ENCODE measurements around the gene GSTM1. TPM values are rescaled to one million over a fixed set of nuclear protein-coding genes. Genes with fewer than 3 reads are reported as not detected.

The GSTM1 gene
- total RNA-seq, 1 experiment from 2014 or later, result 15.4 TPM

- H3K9me3 Mint-ChIP-seq (ENCODE audit: low read depth, unreplicated experiment), result no peaks in the 10 kb centered on the region
- H3K4me1 Mint-ChIP-seq (ENCODE audit: low read depth, unreplicated experiment), result no peaks in the 10 kb centered on the region
- H3K36me3 Mint-ChIP-seq (ENCODE audit: insufficient read depth, unreplicated experiment), result no peaks in the 10 kb centered on the region
- H3K27me3 Mint-ChIP-seq (ENCODE audit: unreplicated experiment), result no peaks in the 10 kb centered on the region
- no peak for DNase-seq
- intact Hi-C loops (cut with micrococcal nuclease; ENCODE audit: unreplicated experiment), result no loop called here
- no peak overlapping the region for H3K27ac Mint-ChIP-seq (ENCODE audit: unreplicated experiment)
- no peak overlapping the region for H3K4me3 Mint-ChIP-seq (ENCODE audit: low read depth, unreplicated experiment)
- BruUV-seq (replicated peaks), result no TSS peak
- CTCF ChIA-PET, result no interaction called here
- no peak for TF ChIP-seq CTCF (IDR thresholded peaks at IDR 0.05; ENCODE audit: unreplicated experiment)
These were observed 33.4 kb downstream of the GSTM1 start for GRCh38 chr1:109721042-109721441.

- H3K4me1 Mint-ChIP-seq (ENCODE audit: low read depth, unreplicated experiment), result no peaks in the 10 kb centered on the region
- CTCF ChIA-PET, result interaction anchor here (0.5 kb wide), 1 partner anchor 126 kb away, joined by 4 read pairs; no protein-coding TSS in a partner anchor
- no peak overlapping the region for H3K4me3 Mint-ChIP-seq (ENCODE audit: low read depth, unreplicated experiment)
These were observed 34.4 kb downstream of the GSTM1 start for GRCh38 chr1:109721971-109722370.

GRCh38 chr1:109722908-109723691 lies 35.5 kb downstream of the GSTM1 start:
- no peaks in the 10 kb centered on the region for H3K4me1 Mint-ChIP-seq (ENCODE audit: low read depth, unreplicated experiment)
- no peak for DNase-seq
- BruUV-seq (replicated peaks), result no TSS peak
- no peaks in the 10 kb centered on the region for H3K27me3 Mint-ChIP-seq (ENCODE audit: unreplicated experiment)
- no peak overlapping the region for H3K4me3 Mint-ChIP-seq (ENCODE audit: low read depth, unreplicated experiment)
- CTCF ChIA-PET, result no interaction called here
- no peak for TF ChIP-seq CTCF (IDR thresholded peaks at IDR 0.05; ENCODE audit: unreplicated experiment)
- H3K9me3 Mint-ChIP-seq (ENCODE audit: low read depth, unreplicated experiment), result no peaks in the 10 kb centered on the region
- intact Hi-C loops (cut with micrococcal nuclease; ENCODE audit: unreplicated experiment), result no loop called here
- H3K27ac Mint-ChIP-seq (ENCODE audit: unreplicated experiment), result no peak overlapping the region
- H3K36me3 Mint-ChIP-seq (ENCODE audit: insufficient read depth, unreplicated experiment), result no peaks in the 10 kb centered on the region

More at GRCh38 chr1:109721971-109722370, 34.4 kb downstream of the GSTM1 start:
- Mint-ChIP-seq H3K36me3 (ENCODE audit: insufficient read depth, unreplicated experiment) (no peaks in the 10 kb centered on the region), H3K9me3 (ENCODE audit: low read depth, unreplicated experiment) (no peaks in the 10 kb centered on the region), H3K27ac (ENCODE audit: unreplicated experiment) (no peak overlapping the region), H3K27me3 (ENCODE audit: unreplicated experiment) (no peaks in the 10 kb centered on the region)
- TF ChIP-seq CTCF (IDR thresholded peaks at IDR 0.05; ENCODE audit: unreplicated experiment), result no peak
- DNase-seq, result no peak
- intact Hi-C loops (cut with micrococcal nuclease; ENCODE audit: unreplicated experiment), result no loop called here
- BruUV-seq (replicated peaks), result no TSS peak

- Mint-ChIP-seq H3K4me3 (ENCODE audit: low read depth, unreplicated experiment) (no peak overlapping the region), H3K4me1 (ENCODE audit: low read depth, unreplicated experiment) (no peaks in the 10 kb centered on the region), H3K9me3 (ENCODE audit: low read depth, unreplicated experiment) (no peaks in the 10 kb centered on the region), H3K27ac (ENCODE audit: unreplicated experiment) (no peak overlapping the region), H3K36me3 (ENCODE audit: insufficient read depth, unreplicated experiment) (no peaks in the 10 kb centered on the region), H3K27me3 (ENCODE audit: unreplicated experiment) (no peaks in the 10 kb centered on the region)
- DNase-seq, result no peak
- CTCF ChIA-PET, result no interaction called here
- BruUV-seq (replicated peaks), result no TSS peak
- TF ChIP-seq CTCF (IDR thresholded peaks at IDR 0.05; ENCODE audit: unreplicated experiment), result no peak
- intact Hi-C loops (cut with micrococcal nuclease; ENCODE audit: unreplicated experiment), result no loop called here
These were observed 37.3 kb downstream of the GSTM1 start for GRCh38 chr1:109724933-109725332.

All from Calu3 (cell line).